ENCODE results near the gene CPED1.

GRCh38 chr7:121003986-121004685 lies 15.6 kb downstream of the CPED1 start:
- TF ChIP-seq POLR2AphosphoS5 (IDR thresholded peaks at IDR 0.05) (peak in 2 of 4 donors; percentile 33 to 40), EP300 (IDR thresholded peaks at IDR 0.05) (no peak)
